T-helper 22 cell (primary cell): Measurements from ENCODE around the gene PCDHB11.
"Not testable (repeated sequence)": the region's sequence is repeated elsewhere in the genome, so short reads cannot be mapped to it uniquely, and the experiment has no call there.

ENCODE experiments used
- DNase-seq: peaks from one replicate; pipeline ENCODE4 v3.0.0-alpha.2; 2020; ENCODE audit warnings: low read depth

Gene PCDHB11

DNA sequence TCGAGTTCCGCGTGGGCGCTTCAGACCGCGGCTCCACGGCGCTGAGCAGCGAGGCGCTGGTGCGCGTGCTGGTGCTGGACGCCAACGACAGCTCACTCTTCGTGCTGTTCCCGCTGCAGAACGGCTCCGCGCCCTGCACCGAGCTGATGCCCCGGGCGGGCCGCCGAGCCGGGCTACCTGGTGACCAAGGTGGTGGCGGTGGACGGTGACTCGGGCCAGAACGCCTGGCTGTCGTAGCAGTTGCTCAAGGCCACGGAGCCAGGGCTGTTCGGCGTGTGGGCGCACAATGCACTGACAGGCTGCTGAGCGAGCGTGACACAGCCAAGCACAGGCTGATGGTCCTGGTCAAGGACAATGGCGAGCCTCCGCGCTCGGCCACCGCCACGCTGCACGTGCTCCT is 42.1 kb downstream of the PCDHB11 start:
- DNase-seq = no peak

DNA sequence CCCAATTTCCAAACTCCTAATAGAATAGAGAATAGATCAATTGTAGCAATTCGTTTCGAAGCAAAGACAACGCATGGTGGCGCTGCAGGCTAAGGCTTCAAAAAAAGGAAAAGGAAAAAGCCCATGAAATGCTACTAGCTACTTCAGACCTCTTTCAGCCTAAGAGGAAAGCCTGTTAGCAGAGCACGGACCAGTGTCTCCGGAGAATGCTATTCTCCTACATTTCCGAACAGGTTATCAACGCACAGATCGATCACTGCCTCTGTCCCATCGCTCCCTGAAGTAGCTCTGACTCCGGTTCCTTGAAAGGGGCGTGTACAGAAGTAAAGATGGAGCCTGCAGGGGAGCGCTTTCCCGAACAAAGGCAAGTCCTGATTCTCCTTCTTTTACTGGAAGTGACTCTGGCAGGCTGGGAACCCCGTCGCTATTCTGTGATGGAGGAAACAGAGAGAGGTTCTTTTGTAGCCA is 45.9 kb downstream of the PCDHB11 start, which contains the start of gene PCDHB15:
Gene PCDHB15 (plus strand): TSS at position 146 of the 468 bp plus-strand sequence. CDS start 184 bp downstream, at position 330.
- DNase-seq = no peak

DNA sequence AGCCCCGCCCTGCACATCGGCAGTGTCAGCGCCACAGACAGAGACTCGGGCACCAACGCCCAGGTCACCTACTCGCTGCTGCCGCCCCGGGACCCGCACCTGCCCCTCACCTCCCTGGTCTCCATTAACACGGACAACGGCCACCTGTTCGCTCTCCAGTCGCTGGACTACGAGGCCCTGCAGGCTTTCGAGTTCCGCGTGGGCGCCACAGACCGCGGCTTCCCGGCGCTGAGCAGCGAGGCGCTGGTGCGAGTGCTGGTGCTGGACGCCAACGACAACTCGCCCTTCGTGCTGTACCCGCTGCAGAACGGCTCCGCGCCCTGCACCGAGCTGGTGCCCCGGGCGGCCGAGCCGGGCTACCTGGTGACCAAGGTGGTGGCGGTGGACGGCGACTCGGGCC is 47.5 kb downstream of the PCDHB11 start:
- not testable (repeated sequence) for DNase-seq

DNA sequence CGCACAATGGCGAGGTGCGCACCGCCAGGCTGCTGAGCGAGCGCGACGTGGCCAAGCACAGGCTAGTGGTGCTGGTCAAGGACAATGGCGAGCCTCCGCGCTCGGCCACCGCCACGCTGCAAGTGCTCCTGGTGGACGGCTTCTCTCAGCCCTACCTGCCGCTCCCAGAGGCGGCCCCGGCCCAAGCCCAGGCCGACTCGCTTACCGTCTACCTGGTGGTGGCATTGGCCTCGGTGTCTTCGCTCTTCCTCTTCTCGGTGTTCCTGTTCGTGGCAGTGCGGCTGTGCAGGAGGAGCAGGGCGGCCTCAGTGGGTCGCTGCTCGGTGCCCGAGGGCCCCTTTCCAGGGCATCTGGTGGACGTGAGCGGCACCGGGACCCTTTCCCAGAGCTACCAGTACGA is 48.0 kb downstream of the PCDHB11 start:
- DNase-seq = not testable (repeated sequence)

DNA sequence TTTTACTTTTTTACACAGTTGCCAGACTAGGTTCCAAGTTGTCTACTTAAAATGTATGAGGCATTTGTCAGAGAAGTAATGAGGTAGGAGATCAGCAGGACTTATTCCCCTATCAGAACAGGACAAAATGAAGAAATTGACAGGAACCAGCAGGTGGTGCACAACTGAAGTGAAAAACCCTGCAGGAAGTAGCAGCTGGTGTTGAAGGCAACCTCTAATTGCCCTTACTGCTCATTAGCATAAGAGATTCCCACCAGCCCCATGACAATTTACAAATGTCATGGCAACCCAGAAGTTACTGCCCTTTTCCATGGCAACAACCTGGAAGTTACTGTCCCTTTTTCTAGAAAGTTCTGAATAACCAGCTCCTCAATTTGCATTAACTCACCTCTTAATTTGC is 51.1 kb downstream of the PCDHB11 start:
- no peak for DNase-seq
